CD4-positive, alpha-beta T cell treated with Interferon alpha-2 for 1 hour (primary cell): ENCODE data around the gene RGS5.

Source experiments
- DNase-seq, 2 donors: peaks; one replicate each; pipeline ENCODE4 v3.0.0-alpha.2; 2020 to 2022

The RGS5 gene

GRCh38 chr1:163178628-163179027 lies 24.1 kb downstream of the RGS5 start:
- DNase-seq: no peak

GRCh38 chr1:163176797-163177196 lies 25.9 kb downstream of the RGS5 start:
- DNase-seq: no peak

- DNase-seq: peak in 1 of 2 donors; percentile 21
Observed at GRCh38 chr1:163174524-163175437, 27.9 kb downstream of the RGS5 start.

- DNase-seq: no peak
Observed at GRCh38 chr1:163173121-163173520, 29.6 kb downstream of the RGS5 start.

- no peak for DNase-seq
Observed at GRCh38 chr1:163172596-163172995, 30.1 kb downstream of the RGS5 start.

- no peak for DNase-seq
Observed at GRCh38 chr1:163171826-163172225, 30.9 kb downstream of the RGS5 start.

- no peak for DNase-seq
Observed at GRCh38 chr1:163170975-163171676, 31.6 kb downstream of the RGS5 start.

- DNase-seq: no peak
Observed at GRCh38 chr1:163170331-163170730, 32.4 kb downstream of the RGS5 start.

- no peak for DNase-seq
Observed at GRCh38 chr1:163169553-163169952, 33.2 kb downstream of the RGS5 start.

GRCh38 chr1:163168053-163168452 lies 34.7 kb downstream of the RGS5 start:
- DNase-seq: no peak

- no peak for DNase-seq
Observed at GRCh38 chr1:163166886-163167555, 35.7 kb downstream of the RGS5 start.

- DNase-seq: no peak
Observed at GRCh38 chr1:163165119-163165518, 37.6 kb downstream of the RGS5 start.

- DNase-seq: no peak
Observed at GRCh38 chr1:163163881-163164582, 38.7 kb downstream of the RGS5 start.

- DNase-seq: no peak
Observed at GRCh38 chr1:163163163-163163562, 39.6 kb downstream of the RGS5 start.

- DNase-seq: no peak
Observed at GRCh38 chr1:163162381-163162914, 40.3 kb downstream of the RGS5 start.

GRCh38 chr1:163161841-163162240 lies 40.9 kb downstream of the RGS5 start:
- DNase-seq: no peak

- no peak for DNase-seq
Observed at GRCh38 chr1:163161337-163161736, 41.4 kb downstream of the RGS5 start.

- DNase-seq: no peak
Observed at GRCh38 chr1:163155606-163156005, 47.1 kb downstream of the RGS5 start.

GRCh38 chr1:163148911-163149310 lies 53.8 kb downstream of the RGS5 start:
- no peak for DNase-seq

- DNase-seq: no peak
Observed at GRCh38 chr1:163147019-163147418, 55.7 kb downstream of the RGS5 start.

- no peak for DNase-seq
Observed at GRCh38 chr1:163145435-163145834, 57.3 kb downstream of the RGS5 start.

GRCh38 chr1:163144418-163144817 lies 58.3 kb downstream of the RGS5 start:
- DNase-seq: no peak

- DNase-seq: no peak
Observed at GRCh38 chr1:163142152-163142551, 60.6 kb downstream of the RGS5 start.
